HCT116 (cell line): ENCODE data around the gene ZDHHC14. TPM values are rescaled to one million over a fixed set of nuclear protein-coding genes. Genes with fewer than 3 reads are reported as not detected.

Experiments
- ATAC-seq: fragments of 200-7000 bp; cut with Tn5 transposase; 2 replicates; pipeline ENCODE4 v1.9.1; 2020; ENCODE audit warnings: mild to moderate bottlenecking, moderate library complexity
- BruUV-seq: library from RNA; stranded (reverse); fragments of 400-500 nt; replicated peaks from 2 replicates; lab custom pipeline; 2021; lab: Mats Ljungman, UMichigan
- CTCF ChIA-PET: fragments of 300-600 bp; sonication (Branson Sonifier 250); formaldehyde crosslinking; loops from one replicate; lab custom pipeline; 2021; ENCODE audit warnings: antibody characterized with exemption; lab: Charles Lee
- POLR2A ChIA-PET: fragments of 300-600, 350-600 bp; sonication (Branson Sonifier 250); formaldehyde crosslinking; loops from one replicate; lab custom pipeline; 2021; ENCODE audit warnings: antibody characterized with exemption; lab: Charles Lee
- RAD21 ChIA-PET, 2 experiments: fragments of 300-600 bp; sonication (Branson Sonifier 250); formaldehyde crosslinking; loops; one replicate each; lab custom pipeline; 2023; ENCODE audit warnings: low total read pairs in 2 of 2; ENCODE audit not compliant: uncharacterized antibody in 2 of 2, unreplicated experiment in 2 of 2, low non-redundant PET in 1 of 2; lab: Charles Lee
- DNase-seq: peaks from one replicate; pipeline ENCODE4 v3.0.0-alpha.2; 2010; ENCODE audit warnings: low read depth, low spot score
- H2AFZ ChIP-seq: fragments of 200-600 bp; shearing (Covaris generic), sonication (generic); 2 replicates; pipeline ENCODE4 v1.6.1; 2017; ENCODE audit warnings: low read depth, mixed run types, mixed read lengths, antibody characterized with exemption, low read length; ENCODE audit not compliant: poor library complexity, severe bottlenecking
- H3K27ac ChIP-seq: 2 replicates; pipeline ENCODE4 v1.5.1; 2012; ENCODE audit warnings: low read depth, low read length
- H3K27me3 ChIP-seq: fragments of 200-600 bp; sonication (generic); 2 replicates; pipeline ENCODE4 v1.6.1; 2016; ENCODE audit warnings: mixed run types, low read length, mixed read lengths; ENCODE audit not compliant: insufficient read depth
- H3K36me3 ChIP-seq, 2 experiments: fragments of 200-500 bp in 1 of 2; fragments of 200-600 bp in 1 of 2; sonication (Bioruptor generic) in 1 of 2; sonication (generic) in 1 of 2; 2 replicates each; pipeline versions ENCODE4 v1.5.1 to v1.6.1; 2014 to 2016; ENCODE audit warnings: low read length in 2 of 2, inconsistent platforms in 1 of 2, mixed read lengths in 1 of 2, mixed run types in 1 of 2; ENCODE audit not compliant: insufficient read depth in 2 of 2, control insufficient read depth in 1 of 2
- H3K4me1 ChIP-seq, 2 experiments: fragments of 200-600 bp in 1 of 2; sonication (generic) in 1 of 2; 2 replicates each; pipeline versions ENCODE4 v1.5.1 to v1.6.1; 2012 to 2017; ENCODE audit warnings: low read length in 2 of 2, inconsistent platforms in 1 of 2, mild to moderate bottlenecking in 1 of 2, mixed read lengths in 1 of 2, mixed run types in 1 of 2, moderate library complexity in 1 of 2; ENCODE audit not compliant: insufficient read depth in 2 of 2, control insufficient read depth in 1 of 2
- H3K4me2 ChIP-seq: fragments of 200-600 bp; sonication (generic); 2 replicates; pipeline ENCODE4 v1.6.1; 2017; ENCODE audit warnings: mixed run types, low read length, mixed read lengths
- H3K4me3 ChIP-seq, 2 experiments: fragments of 200-600 bp in 1 of 2; sonication (generic) in 1 of 2; replicated peaks in 1 of 2; 2 replicates each; pipeline ENCODE4 v1.5.1; 2011 to 2016; ENCODE audit warnings: low read length in 2 of 2, control low read depth in 1 of 2, low read depth in 1 of 2, mild to moderate bottlenecking in 1 of 2, mixed read lengths in 1 of 2, mixed run types in 1 of 2
- H3K79me2 ChIP-seq: fragments of 200-600 bp; sonication (generic); 2 replicates; pipeline ENCODE4 v1.6.1; 2017; ENCODE audit warnings: mild to moderate bottlenecking, mixed run types, low read length, moderate library complexity, mixed read lengths; ENCODE audit not compliant: insufficient read depth
- H3K9ac ChIP-seq: fragments of 200-600 bp; sonication (generic); 2 replicates; pipeline ENCODE4 v1.6.1; 2016; ENCODE audit warnings: low read length, mixed read lengths
- H3K9me2 ChIP-seq: fragments of 200-600 bp; sonication (generic), shearing (Covaris generic); 2 replicates; pipeline ENCODE4 v1.6.1; 2017; ENCODE audit warnings: mixed run types, mild to moderate bottlenecking, moderate library complexity; ENCODE audit not compliant: insufficient read depth
- H3K9me3 ChIP-seq, 2 experiments: fragments of 200-500 bp in 1 of 2; fragments of 200-600 bp in 1 of 2; sonication (Bioruptor generic) in 1 of 2; sonication (generic) in 1 of 2; 2 replicates each; pipeline ENCODE4 v1.6.1; 2014 to 2017; ENCODE audit warnings: low read length in 2 of 2, mixed read lengths in 2 of 2, inconsistent platforms in 1 of 2, low read depth in 1 of 2, mild to moderate bottlenecking in 1 of 2, mixed run types in 1 of 2, moderate library complexity in 1 of 2; ENCODE audit not compliant: control insufficient read depth in 1 of 2, insufficient read depth in 1 of 2
- H4K20me1 ChIP-seq: fragments of 200-600 bp; sonication (generic), shearing (Covaris generic); 2 replicates; pipeline ENCODE4 v1.6.1; 2017; ENCODE audit warnings: mixed run types, mild to moderate bottlenecking, moderate library complexity; ENCODE audit not compliant: insufficient read depth
- CBX3 ChIP-seq: IDR thresholded peaks from 2 replicates; pipeline ENCODE4 v1.6.1; 2012; ENCODE audit warnings: low read depth
- CEBPB ChIP-seq: IDR thresholded peaks from 2 replicates; pipeline ENCODE4 v1.6.1; 2012; ENCODE audit warnings: low read depth
- EGR1 ChIP-seq: IDR thresholded peaks from 2 replicates; pipeline ENCODE4 v1.6.1; 2012; ENCODE audit warnings: low read depth
- EZH2 ChIP-seq: fragments of 200-600 bp; sonication (generic); IDR thresholded peaks from 2 replicates; pipeline ENCODE4 v1.6.1; 2017; ENCODE audit warnings: antibody characterized with exemption, mixed run types
- FOSL1 ChIP-seq: IDR thresholded peaks from 2 replicates; pipeline ENCODE4 v1.6.1; 2012; ENCODE audit warnings: low read depth
- JUND ChIP-seq: IDR thresholded peaks from 2 replicates; pipeline ENCODE4 v1.6.1; 2012
- POLR2A ChIP-seq: IDR thresholded peaks from 2 replicates; pipeline ENCODE4 v1.7.0; 2011; ENCODE audit warnings: borderline replicate concordance; ENCODE audit not compliant: insufficient read depth, insufficient read length; ENCODE audit errors: extremely low read depth
- POLR2AphosphoS5 ChIP-seq: IDR thresholded peaks from 2 replicates; pipeline ENCODE4 v1.6.1; 2011; ENCODE audit warnings: mild to moderate bottlenecking, low read depth, low read length, moderate library complexity
- RAD21 ChIP-seq: IDR thresholded peaks from 2 replicates; pipeline ENCODE4 v1.6.1; 2012; ENCODE audit warnings: low read depth, mild to moderate bottlenecking
- SP1 ChIP-seq: IDR thresholded peaks from 2 replicates; pipeline ENCODE4 v1.6.1; 2012; ENCODE audit warnings: low read depth
- SRF ChIP-seq: IDR thresholded peaks from 2 replicates; pipeline ENCODE4 v1.6.1; 2012; ENCODE audit warnings: low read depth
- TCF7L2 ChIP-seq: IDR thresholded peaks from 2 replicates; pipeline ENCODE4 v1.7.0; 2011; ENCODE audit warnings: borderline replicate concordance, inconsistent platforms; ENCODE audit not compliant: insufficient read depth, insufficient read length; ENCODE audit errors: extremely low read depth
- YY1 ChIP-seq: IDR thresholded peaks from 2 replicates; pipeline ENCODE4 v1.6.1; 2011; ENCODE audit warnings: low read length, low read depth, moderate library complexity, mild to moderate bottlenecking; ENCODE audit not compliant: insufficient replicate concordance; ENCODE audit errors: extremely low read depth
- ZFX ChIP-seq: fragments of 450-650 bp; IDR thresholded peaks from 2 replicates; pipeline ENCODE4 v1.6.1; 2017
- ZNF274 ChIP-seq: fragments of 200-500 bp; sonication (Bioruptor generic); IDR thresholded peaks from 2 replicates; pipeline ENCODE4 v1.6.1; 2014; ENCODE audit warnings: mild to moderate bottlenecking, low read depth, low read length, inconsistent platforms
- intact Hi-C: fragments of 100-400 bp; cut with micrococcal nuclease; formaldehyde crosslinking; loops from 2 replicates; pipeline ENCODE4 v1.10.0; 2022
- total RNA-seq: library from RNA; stranded (reverse); gene quantifications from one replicate; pipeline ENCODE4 v1.2.1, GENCODE V29; 2021; ENCODE audit not compliant: unreplicated experiment
- TF ChIP-seq, protein P1 (sequence below), 3 experiments: fragments of 200-600 bp in 1 of 3; sonication (generic) in 1 of 3; IDR thresholded peaks in 2 of 3; conservative IDR thresholded peaks in 1 of 3; 2 replicates each; pipeline ENCODE4 v1.5.1; 2012 to 2017; ENCODE audit warnings: low read depth in 2 of 3, low read length in 2 of 3, antibody characterized with exemption in 1 of 3, borderline replicate concordance in 1 of 3, control low read depth in 1 of 3, mild to moderate bottlenecking in 1 of 3, mixed read lengths in 1 of 3, mixed run types in 1 of 3, moderate library complexity in 1 of 3; ENCODE audit not compliant: insufficient read depth in 1 of 3
- TF ChIP-seq, protein P2 (sequence below): IDR thresholded peaks from 2 replicates; pipeline ENCODE4 v1.6.1; 2012
- TF ChIP-seq, protein P3 (sequence below): IDR thresholded peaks from 2 replicates; pipeline ENCODE4 v1.6.1; 2012
- TF ChIP-seq, protein P4 (sequence below): IDR thresholded peaks from 2 replicates; pipeline ENCODE4 v1.6.1; 2012; ENCODE audit warnings: low read depth
- TF ChIP-seq, protein P5 (sequence below): IDR thresholded peaks from 2 replicates; pipeline ENCODE4 v1.6.1; 2011; ENCODE audit warnings: mild to moderate bottlenecking, low read length, moderate library complexity; ENCODE audit not compliant: insufficient replicate concordance; ENCODE audit errors: extremely low read depth

The ZDHHC14 gene
- total RNA-seq, 1 experiment from 2014 or later: 5.3 TPM

DNA sequence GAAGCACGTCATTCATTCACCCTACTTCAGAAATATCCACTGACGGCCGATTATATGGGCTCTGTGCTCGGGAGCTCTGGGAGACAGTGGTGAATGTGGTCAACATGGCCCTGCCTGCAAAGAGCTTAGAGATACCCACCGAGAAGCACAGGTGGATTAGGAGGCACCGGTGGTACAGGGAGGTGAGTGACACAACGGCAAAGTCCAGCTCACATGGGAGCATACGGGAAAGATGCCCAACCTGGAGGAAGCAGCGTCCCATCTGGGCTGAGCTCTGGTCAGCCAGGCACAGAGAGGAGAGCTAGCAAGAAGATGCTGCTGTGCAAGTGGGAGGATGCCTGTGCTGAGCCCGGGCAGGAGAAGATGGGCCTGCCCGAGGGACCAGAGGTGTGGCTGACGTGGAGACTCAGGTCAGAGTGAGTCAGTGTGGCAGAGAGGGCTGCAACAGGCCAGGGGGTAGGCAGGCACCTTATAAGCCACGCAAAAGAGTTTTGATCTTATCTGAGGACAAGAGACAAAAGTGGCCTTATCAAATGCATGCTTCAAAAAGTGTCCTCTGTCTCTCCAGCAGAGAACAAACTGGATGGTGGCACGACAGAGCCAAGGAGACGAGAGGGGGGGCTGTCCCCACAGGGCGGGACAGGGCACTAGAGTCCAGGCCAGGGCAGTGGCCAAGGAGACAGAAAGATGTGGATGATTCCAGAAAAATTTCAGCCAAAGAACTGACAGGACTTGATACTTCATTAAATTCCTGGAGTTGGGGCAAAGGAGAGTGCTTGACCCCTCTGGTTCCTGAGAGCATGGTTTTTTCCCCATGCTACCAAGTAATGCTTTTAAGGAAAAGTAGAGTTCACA is 227.5 kb downstream of the ZDHHC14 start:
- H3K9ac ChIP-seq: no peak overlapping the region
- no peaks in the 10 kb centered on the region for H3K36me3 ChIP-seq
- RAD21 ChIA-PET: no interaction called here
- H3K27ac ChIP-seq: no peak overlapping the region
- H3K27me3 ChIP-seq: no peaks in the 10 kb centered on the region
- DNase-seq: no peak
- TF ChIP-seq TCF7L2 (no peak), CBX3 (no peak), POLR2AphosphoS5 (no peak), ZFX (no peak), ZNF274 (no peak), SP1 (no peak), EGR1 (no peak), SRF (no peak), YY1 (no peak), CEBPB (no peak), POLR2A (no peak), EZH2 (no peak), RAD21 (no peak), FOSL1 (no peak), JUND (no peak)
- TF ChIP-seq, protein P1, sequence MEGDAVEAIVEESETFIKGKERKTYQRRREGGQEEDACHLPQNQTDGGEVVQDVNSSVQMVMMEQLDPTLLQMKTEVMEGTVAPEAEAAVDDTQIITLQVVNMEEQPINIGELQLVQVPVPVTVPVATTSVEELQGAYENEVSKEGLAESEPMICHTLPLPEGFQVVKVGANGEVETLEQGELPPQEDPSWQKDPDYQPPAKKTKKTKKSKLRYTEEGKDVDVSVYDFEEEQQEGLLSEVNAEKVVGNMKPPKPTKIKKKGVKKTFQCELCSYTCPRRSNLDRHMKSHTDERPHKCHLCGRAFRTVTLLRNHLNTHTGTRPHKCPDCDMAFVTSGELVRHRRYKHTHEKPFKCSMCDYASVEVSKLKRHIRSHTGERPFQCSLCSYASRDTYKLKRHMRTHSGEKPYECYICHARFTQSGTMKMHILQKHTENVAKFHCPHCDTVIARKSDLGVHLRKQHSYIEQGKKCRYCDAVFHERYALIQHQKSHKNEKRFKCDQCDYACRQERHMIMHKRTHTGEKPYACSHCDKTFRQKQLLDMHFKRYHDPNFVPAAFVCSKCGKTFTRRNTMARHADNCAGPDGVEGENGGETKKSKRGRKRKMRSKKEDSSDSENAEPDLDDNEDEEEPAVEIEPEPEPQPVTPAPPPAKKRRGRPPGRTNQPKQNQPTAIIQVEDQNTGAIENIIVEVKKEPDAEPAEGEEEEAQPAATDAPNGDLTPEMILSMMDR (IDR thresholded peaks at IDR 0.05 in 2 of 3, conservative IDR thresholded peaks at IDR 0.05 in 1 of 3; ENCODE audit: borderline replicate concordance in 1 of 3, insufficient read depth in 1 of 3, low read depth in 2 of 3, low read length in 2 of 3): no peak
- TF ChIP-seq, protein P2, sequence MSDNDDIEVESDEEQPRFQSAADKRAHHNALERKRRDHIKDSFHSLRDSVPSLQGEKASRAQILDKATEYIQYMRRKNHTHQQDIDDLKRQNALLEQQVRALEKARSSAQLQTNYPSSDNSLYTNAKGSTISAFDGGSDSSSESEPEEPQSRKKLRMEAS: no peak
- TF ChIP-seq, protein P3, sequence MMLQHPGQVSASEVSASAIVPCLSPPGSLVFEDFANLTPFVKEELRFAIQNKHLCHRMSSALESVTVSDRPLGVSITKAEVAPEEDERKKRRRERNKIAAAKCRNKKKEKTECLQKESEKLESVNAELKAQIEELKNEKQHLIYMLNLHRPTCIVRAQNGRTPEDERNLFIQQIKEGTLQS: no peak
- TF ChIP-seq, protein P4, sequence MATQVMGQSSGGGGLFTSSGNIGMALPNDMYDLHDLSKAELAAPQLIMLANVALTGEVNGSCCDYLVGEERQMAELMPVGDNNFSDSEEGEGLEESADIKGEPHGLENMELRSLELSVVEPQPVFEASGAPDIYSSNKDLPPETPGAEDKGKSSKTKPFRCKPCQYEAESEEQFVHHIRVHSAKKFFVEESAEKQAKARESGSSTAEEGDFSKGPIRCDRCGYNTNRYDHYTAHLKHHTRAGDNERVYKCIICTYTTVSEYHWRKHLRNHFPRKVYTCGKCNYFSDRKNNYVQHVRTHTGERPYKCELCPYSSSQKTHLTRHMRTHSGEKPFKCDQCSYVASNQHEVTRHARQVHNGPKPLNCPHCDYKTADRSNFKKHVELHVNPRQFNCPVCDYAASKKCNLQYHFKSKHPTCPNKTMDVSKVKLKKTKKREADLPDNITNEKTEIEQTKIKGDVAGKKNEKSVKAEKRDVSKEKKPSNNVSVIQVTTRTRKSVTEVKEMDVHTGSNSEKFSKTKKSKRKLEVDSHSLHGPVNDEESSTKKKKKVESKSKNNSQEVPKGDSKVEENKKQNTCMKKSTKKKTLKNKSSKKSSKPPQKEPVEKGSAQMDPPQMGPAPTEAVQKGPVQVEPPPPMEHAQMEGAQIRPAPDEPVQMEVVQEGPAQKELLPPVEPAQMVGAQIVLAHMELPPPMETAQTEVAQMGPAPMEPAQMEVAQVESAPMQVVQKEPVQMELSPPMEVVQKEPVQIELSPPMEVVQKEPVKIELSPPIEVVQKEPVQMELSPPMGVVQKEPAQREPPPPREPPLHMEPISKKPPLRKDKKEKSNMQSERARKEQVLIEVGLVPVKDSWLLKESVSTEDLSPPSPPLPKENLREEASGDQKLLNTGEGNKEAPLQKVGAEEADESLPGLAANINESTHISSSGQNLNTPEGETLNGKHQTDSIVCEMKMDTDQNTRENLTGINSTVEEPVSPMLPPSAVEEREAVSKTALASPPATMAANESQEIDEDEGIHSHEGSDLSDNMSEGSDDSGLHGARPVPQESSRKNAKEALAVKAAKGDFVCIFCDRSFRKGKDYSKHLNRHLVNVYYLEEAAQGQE: no peak
- TF ChIP-seq, protein P5, sequence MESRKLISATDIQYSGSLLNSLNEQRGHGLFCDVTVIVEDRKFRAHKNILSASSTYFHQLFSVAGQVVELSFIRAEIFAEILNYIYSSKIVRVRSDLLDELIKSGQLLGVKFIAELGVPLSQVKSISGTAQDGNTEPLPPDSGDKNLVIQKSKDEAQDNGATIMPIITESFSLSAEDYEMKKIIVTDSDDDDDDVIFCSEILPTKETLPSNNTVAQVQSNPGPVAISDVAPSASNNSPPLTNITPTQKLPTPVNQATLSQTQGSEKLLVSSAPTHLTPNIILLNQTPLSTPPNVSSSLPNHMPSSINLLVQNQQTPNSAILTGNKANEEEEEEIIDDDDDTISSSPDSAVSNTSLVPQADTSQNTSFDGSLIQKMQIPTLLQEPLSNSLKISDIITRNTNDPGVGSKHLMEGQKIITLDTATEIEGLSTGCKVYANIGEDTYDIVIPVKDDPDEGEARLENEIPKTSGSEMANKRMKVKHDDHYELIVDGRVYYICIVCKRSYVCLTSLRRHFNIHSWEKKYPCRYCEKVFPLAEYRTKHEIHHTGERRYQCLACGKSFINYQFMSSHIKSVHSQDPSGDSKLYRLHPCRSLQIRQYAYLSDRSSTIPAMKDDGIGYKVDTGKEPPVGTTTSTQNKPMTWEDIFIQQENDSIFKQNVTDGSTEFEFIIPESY: no peak
- TF ChIP-seq, all 23 proteins: peak for 0
- BruUV-seq: no TSS peak
- Histone ChIP-seq H3K79me2 (no peaks in the 10 kb centered on the region), H4K20me1 (no peaks in the 10 kb centered on the region), H3K4me2 (no peak overlapping the region), H3K4me3 (no peak overlapping the region), H3K4me1 (peaks cover 13 to 15% of the 10 kb centered on the region in 2 experiments), H3K9me3 (no peaks in the 10 kb centered on the region), H2AFZ (no peak overlapping the region), H3K9me2 (no peaks in the 10 kb centered on the region)
- ChIA-PET CTCF (no interaction called here), POLR2A (no interaction called here)
- ATAC-seq: no peak
- intact Hi-C loops: no loop called here
